Lower lobe of right lung (tissue), 2 donors: ENCODE measurements around the gene DCBLD1. TPM values are rescaled to one million over a fixed set of nuclear protein-coding genes. Genes with fewer than 3 reads are reported as not detected.
"Not testable (repeated sequence)": the region's sequence is repeated elsewhere in the genome, so short reads cannot be mapped to it uniquely, and the experiment has no call there.

Source experiments
- ATAC-seq, 2 donors: fragments of 200-7000 bp; cut with Tn5 transposase; one replicate each; pipeline ENCODE4 v1.9.1; 2020 to 2022; ENCODE audit warnings: mild to moderate bottlenecking in 2 of 2, moderate library complexity in 2 of 2
- DNase-seq: peaks from one replicate; pipeline ENCODE4 v3.0.0-alpha.2; 2020
- H3K27ac ChIP-seq: fragments of 200-600 bp; one replicate; pipeline ENCODE4 v1.8.0; 2022
- H3K27me3 ChIP-seq: fragments of 200-600 bp; one replicate; pipeline ENCODE4 v1.8.0; 2022; ENCODE audit warnings: low read depth
- H3K36me3 ChIP-seq: fragments of 200-600 bp; one replicate; pipeline ENCODE4 v1.8.0; 2022; ENCODE audit warnings: mild to moderate bottlenecking
- H3K4me1 ChIP-seq: fragments of 200-600 bp; one replicate; pipeline ENCODE4 v1.8.0; 2022
- H3K4me3 ChIP-seq: fragments of 200-600 bp; one replicate; pipeline ENCODE4 v1.8.0; 2022; ENCODE audit warnings: mild to moderate bottlenecking
- H3K9me3 ChIP-seq: fragments of 200-600 bp; one replicate; pipeline ENCODE4 v1.8.0; 2022
- CTCF ChIP-seq: fragments of 200-600 bp; IDR thresholded peaks from one replicate; pipeline ENCODE4 v1.8.0; 2022; ENCODE audit warnings: antibody characterized with exemption, mild to moderate bottlenecking
- intact Hi-C: fragments of 100-400 bp; cut with DNase I; formaldehyde crosslinking; loops from one replicate; pipeline ENCODE4 v1.11.0; 2022
- total RNA-seq: library from RNA; stranded (reverse); fragmentation: NEBNext Ultra II Directional; extraction: Animal tissue kit (Norgen Biotek cat#: 25700); gene quantifications from one replicate; pipeline ENCODE4 v1.2.1, GENCODE V29; 2021
- donor health status: DM: no; HTN: yes; CAD: no; lungs with severe emphysema.

DCBLD1 gene
- total RNA-seq, 1 donor from 2014 or later, result 18.3 TPM

GRCh38 chr6:117465691-117466090 is 16.8 kb upstream of the DCBLD1 start:
- TF ChIP-seq CTCF, result no peak
- no peaks in the 10 kb centered on the region for H3K36me3 ChIP-seq
- H3K27ac ChIP-seq, result no peak overlapping the region
- intact Hi-C loops, result no loop called here
- no peak overlapping the region for H3K4me3 ChIP-seq
- H3K4me1 ChIP-seq, result no peaks in the 10 kb centered on the region
- DNase-seq (no peak), ATAC-seq (no peak)
- no peaks in the 10 kb centered on the region for H3K9me3 ChIP-seq
- H3K27me3 ChIP-seq, result no peaks in the 10 kb centered on the region

- ATAC-seq, result no peak
- intact Hi-C loops, result no loop called here
- no peaks in the 10 kb centered on the region for H3K36me3 ChIP-seq
- H3K4me3 ChIP-seq, result no peak overlapping the region
- H3K27ac ChIP-seq, result no peak overlapping the region
- DNase-seq, result no peak
- H3K4me1 ChIP-seq, result no peaks in the 10 kb centered on the region
- H3K27me3 ChIP-seq, result no peaks in the 10 kb centered on the region
- no peaks in the 10 kb centered on the region for H3K9me3 ChIP-seq
- TF ChIP-seq CTCF, result no peak
Measured at GRCh38 chr6:117467876-117468275, 14.6 kb upstream of the DCBLD1 start.

GRCh38 chr6:117468527-117468926 is 13.9 kb upstream of the DCBLD1 start:
- H3K36me3 ChIP-seq, H3K27me3 ChIP-seq, H3K4me1 ChIP-seq, H3K9me3 ChIP-seq, H3K27ac ChIP-seq, intact Hi-C loops, ATAC-seq, H3K4me3 ChIP-seq, DNase-seq: not testable (repeated sequence)

GRCh38 chr6:117469356-117469755 is 13.1 kb upstream of the DCBLD1 start:
- H3K27me3 ChIP-seq, result no peaks in the 10 kb centered on the region
- no peaks in the 10 kb centered on the region for H3K9me3 ChIP-seq
- ATAC-seq, result peak in 1 of 2 donors; percentile 57
- no peak overlapping the region for H3K4me3 ChIP-seq
- H3K4me1 ChIP-seq, result no peaks in the 10 kb centered on the region
- no peak for DNase-seq
- intact Hi-C loops, result no loop called here
- no peak overlapping the region for H3K27ac ChIP-seq
- no peaks in the 10 kb centered on the region for H3K36me3 ChIP-seq
- TF ChIP-seq CTCF, result no peak

GRCh38 chr6:117469791-117470190 is 12.7 kb upstream of the DCBLD1 start:
- intact Hi-C loops, result no loop called here
- no peaks in the 10 kb centered on the region for H3K36me3 ChIP-seq
- TF ChIP-seq CTCF, result no peak
- H3K4me1 ChIP-seq, result no peaks in the 10 kb centered on the region
- no peaks in the 10 kb centered on the region for H3K27me3 ChIP-seq
- no peaks in the 10 kb centered on the region for H3K9me3 ChIP-seq
- H3K4me3 ChIP-seq, result no peak overlapping the region
- ATAC-seq, result no peak
- DNase-seq, result no peak
- H3K27ac ChIP-seq, result no peak overlapping the region

GRCh38 chr6:117472667-117473066 is 9.8 kb upstream of the DCBLD1 start:
- DNase-seq (no peak), ATAC-seq (no peak)
- H3K9me3 ChIP-seq, result no peaks in the 10 kb centered on the region
- intact Hi-C loops, result no loop called here
- no peak overlapping the region for H3K27ac ChIP-seq
- no peak for TF ChIP-seq CTCF
- H3K4me3 ChIP-seq, result no peak overlapping the region
- no peaks in the 10 kb centered on the region for H3K4me1 ChIP-seq
- no peaks in the 10 kb centered on the region for H3K36me3 ChIP-seq
- no peaks in the 10 kb centered on the region for H3K27me3 ChIP-seq
